Common myeloid progenitor, CD34-positive (primary cell): Measurements from ENCODE around the gene CFAP70.

ENCODE experiments used
- CTCF ChIA-PET: fragments of 350-600 bp; sonication (Branson Sonifier 250); formaldehyde crosslinking; loops from one replicate; lab custom pipeline; 2021; ENCODE audit warnings: antibody characterized with exemption; lab: Charles Lee
- POLR2A ChIA-PET: fragments of 350-600 bp; sonication (Branson Sonifier 250); formaldehyde crosslinking; loops from one replicate; lab custom pipeline; 2021; ENCODE audit warnings: antibody characterized with exemption; lab: Charles Lee
- DNase-seq, 3 donors: peaks; one replicate each; pipeline versions ENCODE4 v3.0.0 to v3.0.0-alpha.2; 2013
- H3K27ac ChIP-seq, 2 experiments: 1 replicate in 1 of 2; 2 replicates in 1 of 2; pipeline ENCODE4 v1.7.0; 2013; ENCODE audit warnings: inconsistent platforms in 2 of 2, low read length in 2 of 2, mild to moderate bottlenecking in 2 of 2, low read depth in 1 of 2, moderate library complexity in 1 of 2; ENCODE audit not compliant: severe bottlenecking in 2 of 2, insufficient read depth in 1 of 2, poor library complexity in 1 of 2
- H3K27me3 ChIP-seq, 5 experiments: replicated peaks in 2 of 5; 1 replicate in 3 of 5; 2 replicates in 2 of 5; pipeline versions ENCODE4 v1.6.1 to v1.7.0; 2013; ENCODE audit warnings: low read length in 4 of 5, mild to moderate bottlenecking in 2 of 5, moderate library complexity in 2 of 5, inconsistent platforms in 1 of 5; ENCODE audit not compliant: insufficient read depth in 5 of 5, control insufficient read depth in 4 of 5
- H3K36me3 ChIP-seq, 4 experiments: 1 replicate in 2 of 4; 2 replicates in 2 of 4; pipeline versions ENCODE4 v1.6.1 to v1.7.0; 2013; ENCODE audit warnings: low read length in 3 of 4, control low read depth in 1 of 4, mild to moderate bottlenecking in 1 of 4; ENCODE audit not compliant: control insufficient read depth in 4 of 4, insufficient read depth in 4 of 4
- H3K4me1 ChIP-seq, 4 experiments: 1 replicate in 3 of 4; 2 replicates in 1 of 4; pipeline versions ENCODE4 v1.6.1 to v1.7.1; 2013; ENCODE audit warnings: low read length in 3 of 4, mild to moderate bottlenecking in 3 of 4, control low read depth in 1 of 4, inconsistent platforms in 1 of 4, moderate library complexity in 1 of 4; ENCODE audit not compliant: control insufficient read depth in 4 of 4, insufficient read depth in 4 of 4; ENCODE audit errors: control extremely low read depth in 1 of 4
- H3K4me3 ChIP-seq, 7 experiments: 1 replicate in 4 of 7; 2 replicates in 3 of 7; pipeline versions ENCODE4 v1.5.1 to v1.7.0; 2013; ENCODE audit warnings: mild to moderate bottlenecking in 7 of 7, low read length in 6 of 7, moderate library complexity in 6 of 7, inconsistent platforms in 2 of 7, low read depth in 2 of 7, control low read depth in 1 of 7; ENCODE audit not compliant: insufficient read depth in 4 of 7, control insufficient read depth in 1 of 7; ENCODE audit errors: extremely low read depth in 1 of 7
- H3K9me3 ChIP-seq, 5 experiments: 1 replicate in 4 of 5; 2 replicates in 1 of 5; pipeline versions ENCODE4 v1.6.1 to v1.7.1; 2013; ENCODE audit warnings: low read length in 4 of 5, mild to moderate bottlenecking in 2 of 5, inconsistent platforms in 1 of 5, low read depth in 1 of 5, moderate library complexity in 1 of 5; ENCODE audit not compliant: control insufficient read depth in 4 of 5, insufficient read depth in 2 of 5; ENCODE audit errors: control extremely low read depth in 1 of 5
- WGBS: methylation state at CpG from one replicate; pipeline ENCODE4 v1.1.5; 2013; ENCODE audit not compliant: insufficient coverage; 5-methylcytosine and 5-hydroxymethylcytosine counted together

CFAP70 gene

DNA sequence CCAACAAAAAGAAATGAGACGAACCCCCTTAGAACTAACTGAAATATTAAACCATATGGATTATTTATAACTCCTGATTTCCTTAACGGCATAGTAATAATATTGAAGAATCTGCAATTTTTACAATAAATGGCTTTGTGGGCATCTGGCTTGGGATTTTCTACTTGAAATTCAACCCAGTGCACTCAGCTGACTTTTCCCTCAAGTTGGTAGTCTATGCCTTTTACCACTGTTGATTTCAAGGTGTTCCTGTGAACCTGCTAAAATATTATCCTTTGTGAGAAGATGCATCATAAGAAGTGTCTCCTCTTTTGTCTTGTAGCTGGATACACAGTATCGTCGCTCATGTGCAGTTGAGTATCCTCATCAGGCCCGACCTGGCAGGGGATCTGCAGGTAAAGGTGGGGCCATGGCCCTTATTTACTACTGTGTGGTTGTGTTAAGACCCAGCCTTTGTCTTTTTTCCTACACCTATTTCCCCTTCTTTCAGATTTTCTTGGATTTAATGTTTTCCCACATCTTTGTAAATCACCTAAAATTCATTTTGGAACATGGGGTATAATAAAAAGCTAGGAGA, 119.6 kb downstream of the CFAP70 start:
- peaks cover 20 to 89% (median 42%) of the 10 kb centered on the region in 4 experiments for H3K36me3 ChIP-seq
- ChIA-PET CTCF (interaction anchor here (1.0 kb wide), 1 partner anchor 25 kb away, joined by 3 read pairs; no protein-coding TSS in a partner anchor), POLR2A (interaction anchor here (0.6 kb wide), 1 partner anchor 13 kb away, joined by 4 read pairs; the partner anchor contains the start of gene MRPS16)

DNA sequence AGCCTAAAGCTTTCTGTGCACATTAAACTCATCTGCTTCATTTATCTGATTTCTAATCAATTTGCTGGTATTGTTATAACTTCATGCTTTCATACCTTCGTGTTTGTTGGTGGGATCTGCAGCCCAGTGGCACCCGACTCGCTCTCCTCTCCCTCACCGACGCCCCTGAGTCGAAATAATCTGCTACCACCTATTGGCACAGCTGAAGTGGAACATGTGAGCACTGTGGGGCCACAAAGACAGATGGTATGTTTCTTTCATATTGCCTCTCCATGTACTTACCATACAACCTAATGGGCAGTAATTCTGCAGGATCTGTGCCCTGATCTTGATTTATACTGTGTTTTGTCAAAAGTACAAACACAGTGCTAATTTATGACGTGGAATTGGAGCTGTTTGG, 124.0 kb downstream of the CFAP70 start:
- 100% methylated on average over 1 of the region's 7 CpGs for WGBS
- no peak overlapping the region for H3K27ac ChIP-seq
- no peaks in the 10 kb centered on the region for H3K9me3 ChIP-seq
- H3K36me3 ChIP-seq = peaks cover 15 to 73% (median 40%) of the 10 kb centered on the region in 4 experiments
- H3K4me3 ChIP-seq = no peak overlapping the region
- POLR2A ChIA-PET = no interaction called here
- CTCF ChIA-PET = interaction anchor here (1.1 kb wide), 1 partner anchor 12 kb away, joined by 3 read pairs; the partner anchor contains the start of gene DNAJC9
- DNase-seq = no peak
- peaks cover 0 to 10% (median 5%) of the 10 kb centered on the region in 4 experiments for H3K4me1 ChIP-seq
- H3K27me3 ChIP-seq = no peaks in the 10 kb centered on the region

More for the DNA sequence above, 119.6 kb downstream of the CFAP70 start:
- 100% methylated on average over 2 of the region's 5 CpGs for WGBS
- Histone ChIP-seq H3K4me1 (peaks cover 6 to 11% (median 10%) of the 10 kb centered on the region in 4 experiments), H3K27me3 (no peaks in the 10 kb centered on the region), H3K27ac (no peak overlapping the region), H3K9me3 (no peaks in the 10 kb centered on the region), H3K4me3 (no peak overlapping the region)
- no peak for DNase-seq

DNA sequence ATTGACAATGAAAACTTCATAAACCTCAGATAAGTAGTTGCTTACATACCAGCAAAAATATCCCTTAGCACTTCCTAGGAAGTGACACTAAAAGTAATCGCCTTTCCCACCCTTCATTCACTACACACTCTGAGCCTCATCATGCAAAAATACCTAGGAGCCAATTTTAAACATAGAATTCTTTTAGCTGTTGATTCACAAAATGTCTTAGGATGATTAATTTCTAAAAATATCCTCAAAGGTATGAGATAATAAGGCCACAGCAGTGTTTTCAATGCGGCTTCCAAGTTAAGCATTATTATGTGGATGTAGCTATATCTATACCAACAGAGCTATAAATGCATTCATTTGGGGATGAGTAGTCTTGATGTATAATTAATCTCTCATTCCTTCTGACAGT, 124.8 kb downstream of the CFAP70 start:
- POLR2A ChIA-PET = no interaction called here
- H3K27ac ChIP-seq = no peak overlapping the region
- CTCF ChIA-PET = interaction anchor here (1.1 to 2.0 kb wide), 3 partner anchors 13 to 20 kb away, joined by 3 to 8 read pairs (median 8); partner anchors contain the start of genes DNAJC9 and MRPS16
- 100% methylated on average over 1 of the region's 2 CpGs for WGBS
- DNase-seq = no peak
- H3K4me1 ChIP-seq = peaks cover 0 to 17% (median 10%) of the 10 kb centered on the region in 4 experiments
- peaks cover 12 to 65% (median 33%) of the 10 kb centered on the region in 4 experiments for H3K36me3 ChIP-seq
- no peak overlapping the region for H3K4me3 ChIP-seq
- no peaks in the 10 kb centered on the region for H3K27me3 ChIP-seq
- no peaks in the 10 kb centered on the region for H3K9me3 ChIP-seq

DNA sequence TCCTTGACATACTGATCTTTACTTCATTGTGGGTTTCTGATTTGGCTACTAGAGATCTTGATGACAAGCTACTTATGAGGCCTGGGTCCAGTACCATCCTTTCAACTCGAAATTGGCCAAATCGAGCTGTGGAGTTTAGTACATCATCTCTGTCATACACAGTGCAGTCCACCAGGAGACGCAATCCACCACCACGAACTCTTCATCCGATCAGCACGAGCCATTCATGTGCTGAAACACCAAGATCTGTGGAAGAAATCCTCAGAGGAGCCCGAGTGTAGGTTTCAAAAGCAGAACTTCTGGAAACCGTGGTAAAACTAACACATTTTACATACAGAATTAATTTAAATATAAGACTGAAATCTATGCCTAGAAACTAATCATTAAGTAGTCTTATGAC, 125.8 kb downstream of the CFAP70 start:
- CTCF ChIA-PET = interaction anchor here (0.9 to 2.0 kb wide), 5 partner anchors 11 to 31 kb away, joined by 3 to 8 read pairs (median 7); partner anchors contain the start of genes DNAJC9 and MRPS16
- 97% methylated on average over 6 of the region's 8 CpGs for WGBS
- Histone ChIP-seq H3K4me1 (peaks cover 0 to 24% (median 10%) of the 10 kb centered on the region in 4 experiments), H3K4me3 (no peak overlapping the region), H3K9me3 (no peaks in the 10 kb centered on the region), H3K27me3 (no peaks in the 10 kb centered on the region), H3K27ac (no peak overlapping the region), H3K36me3 (peaks cover 14 to 57% (median 31%) of the 10 kb centered on the region in 4 experiments)
- POLR2A ChIA-PET = no interaction called here
- DNase-seq = peak; percentile 38 to 68 (median 66)

DNA sequence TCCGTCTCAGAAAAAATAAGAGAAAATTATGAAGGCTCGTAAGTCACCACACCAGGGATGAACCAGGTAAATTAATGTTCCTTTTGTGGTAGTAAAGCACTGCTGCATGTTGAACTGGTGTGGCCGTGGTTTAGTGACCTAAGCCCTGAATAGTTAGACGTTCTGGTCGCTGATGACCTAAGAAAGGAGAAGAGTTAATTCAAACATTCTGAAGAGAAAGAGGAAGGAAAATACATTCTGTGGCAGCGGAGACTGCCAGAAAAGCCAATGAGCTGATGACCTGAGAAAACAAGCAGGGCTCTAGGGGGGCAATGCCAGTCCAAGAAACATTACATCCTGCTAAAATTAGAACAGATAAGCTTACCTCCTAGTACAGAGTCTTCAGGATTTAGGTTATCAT, 129.1 kb downstream of the CFAP70 start:
- WGBS = 29% methylated on average over 5 of the region's 6 CpGs
- ChIA-PET POLR2A (no interaction called here), CTCF (no interaction called here)

DNA sequence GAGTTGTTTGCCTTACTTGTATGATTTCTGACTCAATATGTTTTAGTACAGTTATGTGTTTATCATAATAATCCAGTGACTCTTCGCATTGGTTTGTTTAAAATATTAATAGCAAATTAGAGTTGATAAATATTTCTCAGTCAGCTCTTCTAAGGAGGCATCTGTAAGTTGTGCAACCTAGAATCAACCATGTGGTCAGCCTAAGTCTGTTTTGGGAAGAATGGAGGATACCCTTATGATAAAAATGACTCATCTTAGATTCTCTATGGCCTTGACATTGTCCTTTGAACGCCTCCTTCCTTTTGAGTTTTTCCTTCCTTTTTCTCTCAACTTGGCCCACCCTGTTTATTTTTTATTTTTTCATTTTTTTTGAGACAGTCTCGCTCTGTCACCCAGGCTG, 130.4 kb downstream of the CFAP70 start:
- H3K27me3 ChIP-seq = no peaks in the 10 kb centered on the region
- H3K27ac ChIP-seq = peak overlapping the region in 1 of 2 experiments; percentile 10
- H3K4me3 ChIP-seq = no peak overlapping the region
- ChIA-PET CTCF (no interaction called here), POLR2A (no interaction called here)
- WGBS = 86% methylated on average over 2 of the region's 3 CpGs
- no peaks in the 10 kb centered on the region for H3K9me3 ChIP-seq
- DNase-seq = no peak
- H3K4me1 ChIP-seq = peaks cover 0 to 24% (median 10%) of the 10 kb centered on the region in 4 experiments
- H3K36me3 ChIP-seq = peaks cover 8 to 22% (median 15%) of the 10 kb centered on the region in 4 experiments

More for the DNA sequence above, 129.1 kb downstream of the CFAP70 start:
- Histone ChIP-seq H3K36me3 (peaks cover 8 to 33% (median 22%) of the 10 kb centered on the region in 4 experiments), H3K27ac (peak overlapping the region in 1 of 2 experiments; percentile 7), H3K4me1 (peaks cover 0 to 24% (median 10%) of the 10 kb centered on the region in 4 experiments), H3K9me3 (no peaks in the 10 kb centered on the region), H3K4me3 (peak overlapping the region in 1 of 7 experiments; percentile 43), H3K27me3 (no peaks in the 10 kb centered on the region)
- peak in 2 of 3 donors; percentile 37 to 49 for DNase-seq

DNA sequence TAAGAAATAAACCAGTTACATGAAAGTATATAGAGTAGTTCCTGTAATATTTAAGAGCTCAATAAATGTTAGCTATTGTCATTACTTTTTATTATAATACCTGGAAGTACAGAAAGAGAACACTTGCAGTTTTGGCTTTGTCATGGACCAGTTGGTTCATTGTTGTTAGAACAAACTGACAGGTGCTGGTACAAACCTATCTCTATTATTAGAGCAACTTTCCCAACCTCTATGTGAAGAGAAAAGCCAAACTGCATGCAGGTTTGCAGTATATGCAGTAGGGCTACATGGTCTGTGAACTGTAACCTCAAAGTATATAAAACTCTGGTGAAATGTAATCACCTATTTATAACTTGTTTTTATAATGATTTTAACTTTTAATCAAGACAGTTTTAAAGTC, 132.0 kb downstream of the CFAP70 start:
- ChIA-PET POLR2A (no interaction called here), CTCF (interaction anchor here (1.0 kb wide), 1 partner anchor 30 kb away, joined by 3 read pairs; no protein-coding TSS in a partner anchor)
- Histone ChIP-seq H3K27me3 (no peaks in the 10 kb centered on the region), H3K4me1 (peaks cover 0 to 24% (median 10%) of the 10 kb centered on the region in 4 experiments), H3K36me3 (peaks cover 2 to 11% (median 8%) of the 10 kb centered on the region in 4 experiments), H3K9me3 (no peaks in the 10 kb centered on the region), H3K27ac (no peak overlapping the region), H3K4me3 (no peak overlapping the region)
- DNase-seq = no peak
